ENCODE data around the gene MRFAP1. TPM values are rescaled to one million over a fixed set of nuclear protein-coding genes. Genes with fewer than 3 reads are reported as not detected.
"Not testable (repeated sequence)": the region's sequence is repeated elsewhere in the genome, so short reads cannot be mapped to it uniquely, and the experiment has no call there.

The MRFAP1 gene
- total and polyA plus RNA-seq, 7 donors = 216 to 539 (median 300) TPM

- intact Hi-C loops (cut with DNase I) = no loop called here
- Histone ChIP-seq H3K27me3 (ENCODE audit: insufficient read depth in 3 of 3, low read length in 2 of 3) (peaks cover 0 to 7% (median 1%) of the 10 kb centered on the region in 3 donors), H3K4me1 (peaks cover 5% of the 10 kb centered on the region), H3K36me3 (ENCODE audit: insufficient read depth in 1 of 2, low read depth in 1 of 2) (peaks cover 0 to 8% of the 10 kb centered on the region in 2 donors), H3K27ac (no peak overlapping the region), H3K9me3 (no peaks in the 10 kb centered on the region), H3K4me3 (no peak overlapping the region)
- DNase-seq (no peak), ATAC-seq (no peak)
- WGBS, 3 donors = 85 to 91% (median 87%) methylated on average over 11 of the region's 11 CpGs
- TF ChIP-seq, protein P1, sequence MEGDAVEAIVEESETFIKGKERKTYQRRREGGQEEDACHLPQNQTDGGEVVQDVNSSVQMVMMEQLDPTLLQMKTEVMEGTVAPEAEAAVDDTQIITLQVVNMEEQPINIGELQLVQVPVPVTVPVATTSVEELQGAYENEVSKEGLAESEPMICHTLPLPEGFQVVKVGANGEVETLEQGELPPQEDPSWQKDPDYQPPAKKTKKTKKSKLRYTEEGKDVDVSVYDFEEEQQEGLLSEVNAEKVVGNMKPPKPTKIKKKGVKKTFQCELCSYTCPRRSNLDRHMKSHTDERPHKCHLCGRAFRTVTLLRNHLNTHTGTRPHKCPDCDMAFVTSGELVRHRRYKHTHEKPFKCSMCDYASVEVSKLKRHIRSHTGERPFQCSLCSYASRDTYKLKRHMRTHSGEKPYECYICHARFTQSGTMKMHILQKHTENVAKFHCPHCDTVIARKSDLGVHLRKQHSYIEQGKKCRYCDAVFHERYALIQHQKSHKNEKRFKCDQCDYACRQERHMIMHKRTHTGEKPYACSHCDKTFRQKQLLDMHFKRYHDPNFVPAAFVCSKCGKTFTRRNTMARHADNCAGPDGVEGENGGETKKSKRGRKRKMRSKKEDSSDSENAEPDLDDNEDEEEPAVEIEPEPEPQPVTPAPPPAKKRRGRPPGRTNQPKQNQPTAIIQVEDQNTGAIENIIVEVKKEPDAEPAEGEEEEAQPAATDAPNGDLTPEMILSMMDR (IDR thresholded peaks at IDR 0.05) = no peak
These were observed 27.9 kb downstream of the MRFAP1 start for GRCh38 chr4:6668391-6668790.

- Histone ChIP-seq H3K27ac (no peak overlapping the region), H3K4me1 (peaks cover 20% of the 10 kb centered on the region), H3K36me3 (ENCODE audit: insufficient read depth in 1 of 2, low read depth in 1 of 2) (peaks cover 0 to 18% of the 10 kb centered on the region in 2 donors), H3K27me3 (ENCODE audit: insufficient read depth in 3 of 3, low read length in 2 of 3) (no peaks in the 10 kb centered on the region), H3K4me3 (no peak overlapping the region), H3K9me3 (no peaks in the 10 kb centered on the region)
- intact Hi-C loops (cut with DNase I) = loop anchor here in 1 of 2 donors (2.0 kb wide), 1 partner anchor 31 kb away; the partner anchor contains the start of gene MRFAP1
- DNase-seq (no peak), ATAC-seq (no peak)
- TF ChIP-seq, protein P1 (IDR thresholded peaks at IDR 0.05) = no peak
- 92% methylated on average over 1 of the region's 1 CpG for WGBS, 3 donors
These were observed 31.2 kb downstream of the MRFAP1 start for GRCh38 chr4:6671648-6672047.

DNA sequence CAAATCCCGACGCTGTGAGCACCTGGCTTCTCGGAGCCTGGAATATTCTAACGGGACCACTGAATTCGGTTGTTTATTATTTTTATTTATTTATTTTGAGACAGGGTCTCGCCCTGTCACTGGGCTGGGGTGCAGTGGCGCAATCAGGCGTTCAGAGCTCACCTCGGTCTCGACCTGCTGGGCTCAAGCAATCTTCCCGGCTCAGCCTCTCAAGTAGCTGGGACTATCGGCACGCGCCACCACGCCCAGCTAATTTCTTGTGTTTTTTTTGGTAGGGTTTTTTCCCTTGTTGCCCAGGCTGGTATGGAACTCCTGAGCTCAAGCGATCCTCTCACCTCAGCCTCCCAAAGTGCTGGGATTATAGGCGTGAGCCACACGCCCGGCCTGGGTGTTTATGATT is 31.6 kb downstream of the MRFAP1 start:
- Histone ChIP-seq H3K4me3 (no peak overlapping the region), H3K36me3 (ENCODE audit: insufficient read depth in 1 of 2, low read depth in 1 of 2) (peaks cover 0 to 18% of the 10 kb centered on the region in 2 donors), H3K9me3 (no peaks in the 10 kb centered on the region), H3K27ac (no peak overlapping the region), H3K4me1 (peaks cover 24% of the 10 kb centered on the region), H3K27me3 (ENCODE audit: insufficient read depth in 3 of 3, low read length in 2 of 3) (no peaks in the 10 kb centered on the region)
- ATAC-seq = no peak
- intact Hi-C loops (cut with DNase I) = no loop called here
- DNase-seq = no peak
- TF ChIP-seq, protein P1 (IDR thresholded peaks at IDR 0.05) = no peak
- 96% methylated on average over 18 to 19 of the region's 19 CpGs for WGBS, 3 donors

- H3K27me3 ChIP-seq (ENCODE audit: insufficient read depth in 3 of 3, low read length in 2 of 3); ATAC-seq; H3K9me3 ChIP-seq; intact Hi-C loops (cut with DNase I): not testable (repeated sequence)
- H3K4me3 ChIP-seq = peak overlapping the region; percentile 78
- WGBS, 3 donors = 96 to 98% (median 97%) methylated on average over 21 to 34 of the region's 34 CpGs
- peaks cover 0 to 18% of the 10 kb centered on the region in 2 donors for H3K36me3 ChIP-seq (ENCODE audit: insufficient read depth in 1 of 2, low read depth in 1 of 2)
- peak overlapping the region; percentile 90 for H3K27ac ChIP-seq
- peaks cover 30% of the 10 kb centered on the region for H3K4me1 ChIP-seq
- peak in 1 of 2 donors; percentile 46 for DNase-seq
These were observed 32.2 kb downstream of the MRFAP1 start for GRCh38 chr4:6672541-6673190.

- ATAC-seq (peak in 3 of 4 donors; percentile 17 to 62 (median 51)), DNase-seq (peak in 1 of 2 donors; percentile 65)
- Histone ChIP-seq H3K27ac (peak overlapping the region; percentile 90), H3K4me3 (peak overlapping the region; percentile 78), H3K4me1 (peaks cover 31% of the 10 kb centered on the region), H3K36me3 (ENCODE audit: insufficient read depth in 1 of 2, low read depth in 1 of 2) (peaks cover 0 to 17% of the 10 kb centered on the region in 2 donors)
- intact Hi-C loops (cut with DNase I); H3K27me3 ChIP-seq (ENCODE audit: insufficient read depth in 3 of 3, low read length in 2 of 3); H3K9me3 ChIP-seq: not testable (repeated sequence)
- 26 to 29% (median 27%) methylated on average over 12 to 14 of the region's 14 CpGs for WGBS, 3 donors
These were observed 32.7 kb downstream of the MRFAP1 start for GRCh38 chr4:6673191-6673659.

All from psoas muscle (tissue), 8 donors.